SK-N-MC (cell line): ENCODE results near the gene C17orf78.
"Not testable (repeated sequence)": the region's sequence is repeated elsewhere in the genome, so short reads cannot be mapped to it uniquely, and the experiment has no call there.

Experiments
- DNase-seq: peaks from one replicate; pipeline ENCODE4 v3.0.0-alpha.2; 2011; ENCODE audit warnings: low read depth, low spot score
- H3K27ac ChIP-seq: fragments of 200-600 bp; sonication (generic); 2 replicates; pipeline ENCODE4 v1.5.1; 2016; ENCODE audit warnings: mixed run types
- H3K36me3 ChIP-seq: fragments of 200-600 bp; sonication (generic); 2 replicates; pipeline ENCODE4 v1.6.1; 2017; ENCODE audit warnings: antibody characterized with exemption, low read length, mixed read lengths; ENCODE audit not compliant: insufficient read depth
- H3K4me3 ChIP-seq: fragments of 200-600 bp; sonication (generic); 2 replicates; pipeline ENCODE4 v1.5.1; 2016
- H3K9ac ChIP-seq: fragments of 200-600 bp; sonication (generic); 2 replicates; pipeline ENCODE4 v1.8.0; 2017; ENCODE audit warnings: mixed run types, mixed read lengths; ENCODE audit not compliant: insufficient read length
- H3K9me3 ChIP-seq: fragments of 200-600 bp; sonication (generic); 2 replicates; pipeline ENCODE4 v1.6.1; 2017; ENCODE audit warnings: low read depth, mild to moderate bottlenecking, antibody characterized with exemption, low read length, moderate library complexity, mixed read lengths
- EZH2 ChIP-seq: fragments of 200-600 bp; sonication (generic); IDR thresholded peaks from one replicate; pipeline ENCODE4 v1.6.1; 2017; ENCODE audit warnings: antibody characterized with exemption
- FOXP2 ChIP-seq: optimal IDR thresholded peaks from 2 replicates; pipeline ENCODE3; 2011; ENCODE audit warnings: mild to moderate bottlenecking, moderate library complexity; ENCODE audit not compliant: insufficient read depth; ENCODE audit errors: extremely low read length, control extremely low read depth
- POLR2AphosphoS5 ChIP-seq: IDR thresholded peaks from 2 replicates; pipeline ENCODE4 v1.6.1; 2012; ENCODE audit warnings: mild to moderate bottlenecking, low read depth, low read length, borderline replicate concordance

The C17orf78 gene

GRCh38 chr17:37438141-37438540, 62.4 kb downstream of the C17orf78 start:
- TF ChIP-seq FOXP2 (no peak), EZH2 (no peak), POLR2AphosphoS5 (no peak)
- Histone ChIP-seq H3K9me3 (no peaks in the 10 kb centered on the region), H3K4me3 (no peak overlapping the region), H3K36me3 (peaks cover 83% of the 10 kb centered on the region), H3K27ac (no peak overlapping the region), H3K9ac (no peak overlapping the region)
- no peak for DNase-seq

- Histone ChIP-seq H3K36me3 (peaks cover 82% of the 10 kb centered on the region), H3K9me3 (no peaks in the 10 kb centered on the region), H3K27ac (no peak overlapping the region), H3K9ac (no peak overlapping the region), H3K4me3 (no peak overlapping the region)
- DNase-seq: no peak
- TF ChIP-seq FOXP2: no peak
- no peak for TF ChIP-seq POLR2AphosphoS5
- TF ChIP-seq EZH2: no peak
These were observed 64.6 kb downstream of the C17orf78 start for GRCh38 chr17:37440424-37440823.

GRCh38 chr17:37441369-37442014, 65.7 kb downstream of the C17orf78 start:
- not testable (repeated sequence) for H3K9ac ChIP-seq, DNase-seq, H3K9me3 ChIP-seq, H3K27ac ChIP-seq, H3K4me3 ChIP-seq
- peaks cover 81% of the 10 kb centered on the region for H3K36me3 ChIP-seq
